ENCODE results near the gene SLC12A8.

SLC12A8 gene

GRCh38 chr3:125073390-125073905, 139.1 kb downstream of the SLC12A8 start:
- DNase-seq (ENCODE audit: low read depth in 2 of 2) = no peak

GRCh38 chr3:125072749-125073389, 139.7 kb downstream of the SLC12A8 start:
- DNase-seq (ENCODE audit: low read depth in 2 of 2) = no peak

DNA sequence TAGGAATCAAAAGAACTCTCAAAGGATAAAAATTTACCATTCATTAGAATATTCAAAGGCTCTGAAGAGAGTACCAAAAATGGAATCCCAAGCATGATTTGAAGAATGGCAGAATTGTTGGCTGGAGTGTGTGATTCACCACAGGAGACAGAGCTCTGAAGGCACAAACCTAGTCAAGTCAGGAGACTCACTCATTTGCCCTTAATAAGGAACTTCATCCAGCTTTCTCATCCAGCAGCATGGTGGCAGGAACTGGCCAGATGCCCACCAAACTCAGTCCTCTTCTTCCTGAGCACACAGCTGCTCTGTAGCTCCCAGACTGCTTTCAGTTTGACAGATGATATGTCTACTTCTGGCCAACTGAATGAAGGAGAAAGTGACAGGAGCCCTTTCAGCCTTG, 140.2 kb downstream of the SLC12A8 start:
- DNase-seq (ENCODE audit: low read depth in 2 of 2) = no peak

DNA sequence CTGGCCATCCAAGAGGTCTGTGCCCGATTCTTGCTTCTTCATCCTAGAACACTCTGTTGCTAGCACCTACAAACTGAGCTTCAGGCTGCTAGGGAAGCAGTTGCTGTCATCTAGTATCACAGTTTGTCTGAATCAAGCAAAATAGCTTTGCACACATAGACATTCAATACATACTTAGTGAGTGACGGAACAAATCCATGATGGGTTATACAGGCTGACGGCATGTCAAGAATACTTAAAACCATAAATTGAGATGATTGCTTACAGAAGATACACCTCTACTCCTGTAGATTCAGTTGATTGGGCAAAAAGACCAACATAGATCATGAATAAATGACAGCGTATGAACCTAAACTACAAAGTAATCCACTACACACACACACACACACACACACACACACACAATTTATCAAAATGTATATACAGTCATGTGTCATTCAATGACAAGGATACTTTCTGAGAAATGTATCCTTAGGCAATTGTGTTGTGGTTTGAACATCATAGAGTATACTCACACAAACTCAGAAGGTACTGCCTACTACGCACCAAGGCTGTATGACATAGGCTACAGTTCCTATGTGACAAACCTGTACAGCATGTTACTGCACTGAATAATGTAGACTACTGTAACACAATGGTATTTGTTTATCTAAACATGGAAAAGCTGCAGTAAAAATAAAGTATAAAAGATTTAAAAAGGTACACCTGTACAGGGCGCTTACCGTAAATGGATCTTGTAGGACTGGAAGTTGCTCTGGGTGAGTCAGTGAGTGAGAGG, 142.4 kb downstream of the SLC12A8 start:
- no peak for DNase-seq (ENCODE audit: low read depth in 2 of 2)

DNA sequence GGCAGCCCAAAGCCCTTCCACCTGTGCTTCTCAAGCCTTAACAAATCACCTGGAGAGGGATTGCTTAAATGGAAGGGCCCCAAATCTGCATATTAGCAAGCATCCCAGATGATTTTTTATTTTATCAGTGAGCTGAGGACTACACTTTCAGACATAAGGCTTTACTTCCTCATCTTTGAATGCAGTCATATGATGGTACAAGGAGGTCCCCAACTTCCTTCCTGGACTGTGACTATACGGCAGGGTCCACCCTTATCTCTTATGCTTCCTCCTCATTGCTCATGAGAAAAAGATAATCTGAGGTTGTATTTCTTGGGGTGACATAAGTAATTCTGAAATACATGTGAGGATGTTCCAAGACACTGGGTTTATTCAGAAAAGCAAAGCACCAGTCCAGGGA, 143.1 kb downstream of the SLC12A8 start:
- DNase-seq (ENCODE audit: low read depth in 2 of 2) = no peak

GRCh38 chr3:125068265-125068664, 144.3 kb downstream of the SLC12A8 start:
- DNase-seq (ENCODE audit: low read depth in 2 of 2) = no peak

GRCh38 chr3:125067225-125067624, 145.3 kb downstream of the SLC12A8 start:
- DNase-seq (ENCODE audit: low read depth in 2 of 2) = no peak

- no peak for DNase-seq (ENCODE audit: low read depth in 2 of 2)
These were observed 149.5 kb downstream of the SLC12A8 start for GRCh38 chr3:125062904-125063618.

DNA sequence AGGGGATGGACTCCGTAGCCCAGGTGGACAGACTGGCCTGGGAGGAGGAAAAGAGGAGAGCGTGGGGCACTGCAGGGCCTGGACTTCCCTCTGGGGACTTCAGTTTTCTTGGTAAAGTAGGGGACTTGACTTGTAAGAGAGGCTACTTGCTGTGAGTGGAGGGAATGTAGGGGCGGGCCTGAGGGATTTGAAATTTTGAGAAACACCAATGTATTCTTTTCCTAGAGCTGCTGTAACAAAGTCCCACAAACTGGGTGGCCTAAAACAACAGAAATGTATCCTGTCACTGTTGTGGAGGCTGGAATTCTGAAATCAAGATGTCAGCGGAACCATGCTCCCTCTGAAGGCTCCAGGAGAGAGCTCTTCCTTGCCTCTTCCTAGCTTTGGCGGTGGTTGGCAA, 150.9 kb downstream of the SLC12A8 start:
- no peak for DNase-seq (ENCODE audit: low read depth in 2 of 2)

DNA sequence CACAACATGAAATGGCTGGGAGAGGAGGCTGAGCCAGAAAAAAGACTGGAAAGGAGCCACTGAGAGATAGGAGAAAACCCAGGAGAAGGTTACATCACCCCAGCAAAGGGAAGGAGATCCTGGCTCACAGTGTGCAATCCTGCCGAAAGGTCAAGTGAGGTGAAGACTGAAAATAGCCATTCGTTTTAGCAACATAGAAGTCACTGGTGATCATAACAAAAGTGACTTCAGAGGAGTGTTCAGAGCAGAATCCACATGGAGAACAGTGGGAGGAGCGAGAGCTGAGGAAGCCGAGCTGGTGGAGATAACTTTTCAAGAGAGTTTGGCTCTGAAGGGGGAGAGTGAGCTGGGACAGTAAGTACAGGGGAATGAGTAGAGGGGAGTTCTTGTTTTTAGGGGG, 151.4 kb downstream of the SLC12A8 start:
- DNase-seq (ENCODE audit: low read depth in 2 of 2) = no peak

DNA sequence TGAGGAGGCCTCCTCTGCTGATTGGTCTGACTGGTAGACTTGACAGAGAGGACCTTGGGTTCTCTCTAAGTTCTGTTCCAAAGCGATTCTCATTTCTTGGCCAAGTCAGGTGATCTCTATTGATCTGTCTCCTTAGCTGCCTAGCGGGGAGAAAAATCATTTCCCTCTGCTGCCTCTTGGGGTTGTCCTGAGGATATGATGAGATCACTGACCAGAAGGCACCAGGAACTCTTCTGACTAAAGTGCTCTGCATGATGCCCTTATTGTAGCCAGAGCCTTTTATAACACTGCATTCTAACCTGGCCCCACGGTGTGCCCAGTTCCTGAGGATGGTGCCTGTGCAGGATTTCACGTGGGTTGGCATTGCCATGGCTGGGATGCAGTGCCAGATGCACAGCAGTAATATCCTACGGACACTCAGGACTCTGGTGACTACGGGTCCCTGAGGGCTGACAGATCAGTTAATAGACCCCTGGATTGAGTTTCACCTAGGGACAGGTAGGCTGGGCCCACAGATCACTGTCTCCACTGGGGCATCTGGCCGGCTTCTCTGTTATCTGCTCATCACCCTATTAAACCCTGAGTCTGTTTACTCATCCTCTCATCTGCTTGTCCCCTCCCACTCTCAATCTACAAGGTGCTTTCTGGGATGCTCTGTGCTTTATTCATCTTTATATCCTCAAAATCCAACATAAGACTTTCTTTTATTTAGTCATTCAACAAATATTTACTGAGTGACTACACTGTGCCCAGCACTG, 152.9 kb downstream of the SLC12A8 start:
- no peak for DNase-seq (ENCODE audit: low read depth in 2 of 2)

DNA sequence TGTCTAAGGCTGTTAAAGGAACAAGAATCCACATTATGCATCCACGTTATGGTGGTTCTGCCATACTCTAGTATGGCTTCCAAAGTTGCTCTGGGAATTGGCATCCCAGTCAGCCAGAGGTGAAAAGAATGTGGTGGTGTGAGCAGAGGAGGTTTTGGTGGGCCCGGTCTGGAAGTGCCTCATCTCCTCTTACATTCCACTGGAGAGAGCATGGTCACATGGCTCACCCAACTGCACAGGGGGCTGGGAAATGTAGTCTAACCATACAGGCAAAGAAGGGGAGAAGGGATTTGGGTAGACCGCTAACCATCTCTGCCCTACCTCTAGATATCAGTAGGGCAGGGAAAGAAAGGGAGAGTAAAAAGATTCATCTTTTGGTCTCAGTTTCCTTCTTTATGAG, 153.6 kb downstream of the SLC12A8 start:
- no peak for DNase-seq (ENCODE audit: low read depth in 2 of 2)

DNA sequence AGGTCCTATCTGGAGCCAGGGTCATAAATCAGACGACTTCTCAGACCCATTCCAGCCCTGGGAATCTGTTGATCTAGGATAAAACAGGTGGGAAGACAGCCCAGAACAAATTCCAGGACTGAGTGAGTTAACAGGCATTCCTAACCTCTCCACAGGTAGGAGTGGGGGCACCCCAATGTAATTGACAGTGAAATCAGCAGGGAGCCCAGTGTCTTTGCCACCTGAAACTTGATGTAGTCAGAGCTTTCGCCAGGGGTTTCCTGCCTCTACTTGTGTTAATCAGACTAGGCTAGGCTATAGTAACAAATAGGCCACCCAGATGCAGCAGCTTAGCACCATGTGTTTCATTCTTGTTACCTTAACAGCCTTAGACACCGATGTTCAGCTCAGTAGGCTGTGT, 154.0 kb downstream of the SLC12A8 start:
- DNase-seq (ENCODE audit: low read depth in 2 of 2) = no peak

DNA sequence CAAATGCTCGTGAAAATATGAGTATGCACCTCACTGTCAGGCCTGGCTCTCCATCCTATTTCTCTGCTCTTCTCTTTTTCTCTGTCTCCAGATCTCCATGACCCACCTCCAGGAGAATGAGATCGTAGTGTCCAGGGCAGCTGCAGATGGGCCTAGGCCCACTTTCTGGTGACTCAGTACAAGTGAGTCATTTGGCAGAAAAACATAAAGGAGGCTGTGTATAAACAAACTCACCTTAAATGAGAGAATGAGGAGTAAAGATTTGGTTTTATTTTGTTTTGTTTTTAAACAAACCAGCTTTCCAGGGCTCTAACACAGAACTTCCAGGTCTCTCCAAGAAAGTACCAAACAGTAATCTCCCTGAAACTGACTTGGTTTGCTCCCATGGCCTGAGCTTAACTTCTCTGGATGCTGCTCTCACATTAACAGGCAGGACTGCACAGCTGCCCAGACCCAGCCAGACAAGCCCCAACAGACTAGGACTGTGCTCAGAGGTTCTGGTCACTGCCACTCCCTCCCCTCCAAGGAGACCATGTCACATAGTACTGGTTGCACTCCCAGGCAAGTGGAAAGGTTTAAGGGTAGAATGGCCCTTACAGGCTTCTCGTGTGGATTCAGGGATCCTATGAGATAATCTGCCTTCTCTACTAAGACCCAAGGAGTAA, 155.2 kb downstream of the SLC12A8 start:
- no peak for DNase-seq (ENCODE audit: low read depth in 2 of 2)

- peak; percentile 48 to 70 for DNase-seq (ENCODE audit: low read depth in 2 of 2)
These were observed 156.4 kb downstream of the SLC12A8 start, which contains the start of gene HEG1 for GRCh38 chr3:125055913-125056745. Gene HEG1 (minus strand): TSS chr3:125055997. CDS start chr3:125055890, 107 bp downstream.

GRCh38 chr3:125055331-125055912, 157.1 kb downstream of the SLC12A8 start:
- DNase-seq (ENCODE audit: low read depth in 2 of 2) = peak in 1 of 2 donors; percentile 9

DNA sequence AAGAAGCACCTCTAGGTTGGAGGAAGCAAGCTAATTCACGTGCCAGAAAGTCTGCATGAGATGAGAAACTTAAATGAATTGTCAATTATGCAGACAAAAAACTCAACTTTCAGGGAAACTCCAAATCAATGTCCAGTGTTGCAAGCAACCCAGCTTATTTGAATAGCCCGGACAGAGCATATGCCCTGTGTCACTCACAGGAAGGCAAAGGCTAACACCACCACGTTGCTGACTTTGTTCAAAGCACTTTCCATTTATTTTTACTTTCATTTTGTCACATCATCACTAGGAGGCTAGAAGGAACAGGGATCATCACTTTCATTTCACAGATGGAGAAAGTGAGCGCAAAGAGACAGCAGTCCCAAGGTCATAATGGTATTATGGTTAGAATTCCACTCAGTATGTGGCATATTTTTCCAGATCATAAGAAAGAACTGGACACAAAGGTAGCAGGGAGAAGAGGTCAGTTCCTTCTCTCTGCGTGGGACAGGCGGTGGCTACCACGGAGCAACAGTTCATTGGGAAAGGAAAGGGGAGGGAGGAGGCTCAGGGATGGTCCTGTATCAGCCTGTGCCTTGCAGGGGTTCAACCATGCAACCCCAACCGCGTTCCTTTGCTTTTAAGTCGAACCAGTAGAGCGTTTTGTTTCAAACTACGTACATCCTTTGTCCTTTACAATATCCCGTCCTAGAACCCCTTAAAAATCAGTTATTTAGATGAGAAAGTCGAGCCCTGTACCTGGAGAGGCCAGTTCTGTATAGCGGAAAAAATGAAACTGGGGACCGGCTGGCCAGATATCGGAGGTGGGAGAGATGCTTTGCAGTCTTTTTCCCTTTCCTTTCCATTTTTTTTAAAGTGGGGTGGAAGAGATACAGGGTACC, 157.9 kb downstream of the SLC12A8 start:
- no peak for DNase-seq (ENCODE audit: low read depth in 2 of 2)

- DNase-seq (ENCODE audit: low read depth in 2 of 2) = no peak
These were observed 158.5 kb downstream of the SLC12A8 start for GRCh38 chr3:125054062-125054448.

GRCh38 chr3:125053304-125053699, 159.2 kb downstream of the SLC12A8 start:
- DNase-seq (ENCODE audit: low read depth in 2 of 2) = no peak

Measured in stimulated activated CD4-positive, alpha-beta T cell treated with anti-CD3 and anti-CD28 coated beads, Interleukin-15, amount 100 ng/mL, for 48 hours (primary cell).